Mucosa of descending colon (tissue), 3 donors: ENCODE data around the gene FHIT. TPM values are rescaled to one million over a fixed set of nuclear protein-coding genes. Genes with fewer than 3 reads are reported as not detected.

Experiments
- ATAC-seq: fragments of 200-7000 bp; cut with Tn5 transposase; one replicate; pipeline ENCODE4 v1.9.1; 2020; ENCODE audit warnings: mild to moderate bottlenecking, moderate library complexity
- DNase-seq, 3 donors: peaks; one replicate each; pipeline ENCODE4 v3.0.0-alpha.2; 2020
- H3K36me3 ChIP-seq: fragments of 200-600 bp; one replicate; pipeline ENCODE4 v1.8.0; 2021; ENCODE audit warnings: low read depth, mild to moderate bottlenecking
- H3K4me1 ChIP-seq: fragments of 200-600 bp; one replicate; pipeline ENCODE4 v1.8.0; 2021; ENCODE audit warnings: low read depth, mild to moderate bottlenecking
- H3K4me3 ChIP-seq: fragments of 200-600 bp; one replicate; pipeline ENCODE4 v1.8.0; 2021; ENCODE audit warnings: mild to moderate bottlenecking
- H3K9me3 ChIP-seq: fragments of 200-600 bp; one replicate; pipeline ENCODE4 v1.8.0; 2021; ENCODE audit warnings: mild to moderate bottlenecking
- intact Hi-C, 2 donors: fragments of 100-400 bp; cut with DNase I in 1 of 2; cut with micrococcal nuclease in 1 of 2; formaldehyde crosslinking; loops; one replicate each; pipeline versions ENCODE4 v1.11.0 to v1.11.1; 2022; cut with DNase I, micrococcal nuclease
- total RNA-seq, 3 donors: library from RNA; stranded (reverse); fragmentation: NEBNext Ultra II Directional in 2 of 3; extraction: Animal tissue kit (Norgen Biotek cat#: 25700) in 2 of 3; gene quantifications; one replicate each; pipeline versions ENCODE4 v1.2.1 to v1.2.4, GENCODE V29; 2021 to 2023
- TF ChIP-seq, protein P1 (sequence below): fragments of 200-600 bp; IDR thresholded peaks from one replicate; pipeline ENCODE4 v1.8.0; 2022; ENCODE audit warnings: antibody characterized with exemption, mild to moderate bottlenecking
- donor health status: DM: no; HTN: no; CAD: no; lungs with moderate emphysema.
- donor health status: DM: no; HTN: no; CAD: no.
- donor health status: DM: no; HTN: yes; CAD: no.

The FHIT gene
- total RNA-seq, 3 donors from 2014 or later = 8.9 to 20.7 (median 18.6) TPM

GRCh38 chr3:59754456-59755129 is 1496.7 kb downstream of the FHIT start:
- no peak for ATAC-seq
- DNase-seq = no peak
- Histone ChIP-seq H3K4me1 (no peaks in the 10 kb centered on the region), H3K9me3 (no peaks in the 10 kb centered on the region), H3K36me3 (no peaks in the 10 kb centered on the region), H3K4me3 (no peak overlapping the region)
- intact Hi-C loops = no loop called here
- TF ChIP-seq, protein P1, sequence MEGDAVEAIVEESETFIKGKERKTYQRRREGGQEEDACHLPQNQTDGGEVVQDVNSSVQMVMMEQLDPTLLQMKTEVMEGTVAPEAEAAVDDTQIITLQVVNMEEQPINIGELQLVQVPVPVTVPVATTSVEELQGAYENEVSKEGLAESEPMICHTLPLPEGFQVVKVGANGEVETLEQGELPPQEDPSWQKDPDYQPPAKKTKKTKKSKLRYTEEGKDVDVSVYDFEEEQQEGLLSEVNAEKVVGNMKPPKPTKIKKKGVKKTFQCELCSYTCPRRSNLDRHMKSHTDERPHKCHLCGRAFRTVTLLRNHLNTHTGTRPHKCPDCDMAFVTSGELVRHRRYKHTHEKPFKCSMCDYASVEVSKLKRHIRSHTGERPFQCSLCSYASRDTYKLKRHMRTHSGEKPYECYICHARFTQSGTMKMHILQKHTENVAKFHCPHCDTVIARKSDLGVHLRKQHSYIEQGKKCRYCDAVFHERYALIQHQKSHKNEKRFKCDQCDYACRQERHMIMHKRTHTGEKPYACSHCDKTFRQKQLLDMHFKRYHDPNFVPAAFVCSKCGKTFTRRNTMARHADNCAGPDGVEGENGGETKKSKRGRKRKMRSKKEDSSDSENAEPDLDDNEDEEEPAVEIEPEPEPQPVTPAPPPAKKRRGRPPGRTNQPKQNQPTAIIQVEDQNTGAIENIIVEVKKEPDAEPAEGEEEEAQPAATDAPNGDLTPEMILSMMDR = no peak

DNA sequence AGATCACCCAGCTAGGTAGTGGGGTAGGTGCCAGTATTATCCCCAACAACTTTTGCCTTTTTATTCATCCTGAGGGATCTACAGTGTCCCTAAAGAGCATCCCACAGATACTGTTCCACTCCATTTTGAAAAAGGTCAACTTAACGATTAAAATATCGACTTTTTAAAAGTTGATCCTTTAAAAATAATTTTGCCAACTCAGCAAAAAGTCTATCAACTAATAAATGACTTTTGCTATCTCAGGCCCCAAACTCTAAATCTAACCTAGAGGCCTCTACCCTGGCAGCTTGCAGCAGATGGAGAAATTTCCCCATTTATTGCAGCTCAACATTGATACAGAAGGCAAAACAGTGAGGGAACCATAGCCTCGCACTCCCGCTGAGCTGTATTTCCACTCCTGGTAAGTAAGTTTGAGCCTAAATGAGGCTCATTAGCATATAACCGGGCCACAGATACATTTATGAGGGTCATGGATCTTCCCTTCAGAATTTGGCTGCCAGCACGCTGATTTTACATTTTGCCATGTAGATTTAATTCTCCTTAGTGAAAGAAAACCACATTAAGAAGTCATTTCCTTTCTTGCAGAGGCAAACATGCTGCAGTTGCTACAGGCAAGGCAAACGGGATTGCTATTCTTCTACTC is 1497.3 kb downstream of the FHIT start:
- no peak for DNase-seq

DNA sequence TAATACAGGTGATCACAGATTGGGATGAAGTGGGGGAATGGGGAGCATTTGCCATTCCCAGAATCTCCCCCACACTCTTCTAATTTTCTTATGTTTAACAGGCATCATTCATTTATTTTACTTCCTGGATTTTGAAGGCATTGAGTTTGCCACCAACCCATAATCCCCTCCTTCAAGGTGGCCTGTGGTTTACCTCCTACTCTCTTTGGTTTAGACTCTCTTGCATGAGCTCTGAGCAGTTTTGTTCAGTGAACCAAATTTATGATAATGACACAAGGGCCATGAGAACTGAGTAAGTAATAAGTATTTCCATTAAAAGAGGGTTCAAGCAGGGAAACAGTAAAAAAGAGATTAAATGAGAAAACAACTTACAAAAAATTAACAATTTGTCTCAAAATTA is 1498.3 kb downstream of the FHIT start:
- no peak overlapping the region for H3K4me3 ChIP-seq
- H3K9me3 ChIP-seq = no peaks in the 10 kb centered on the region
- H3K36me3 ChIP-seq = no peaks in the 10 kb centered on the region
- intact Hi-C loops = no loop called here
- TF ChIP-seq, protein P1 = no peak
- H3K4me1 ChIP-seq = no peaks in the 10 kb centered on the region
- ATAC-seq (no peak), DNase-seq (no peak)

More for the DNA sequence above, 1497.3 kb downstream of the FHIT start:
- TF ChIP-seq, protein P1 = no peak
- ATAC-seq = no peak
- Histone ChIP-seq H3K36me3 (no peaks in the 10 kb centered on the region), H3K4me3 (no peak overlapping the region), H3K9me3 (no peaks in the 10 kb centered on the region), H3K4me1 (no peaks in the 10 kb centered on the region)
- intact Hi-C loops = no loop called here

GRCh38 chr3:59751606-59752005 is 1499.6 kb downstream of the FHIT start:
- intact Hi-C loops = no loop called here
- H3K4me3 ChIP-seq = no peak overlapping the region
- ATAC-seq = no peak
- H3K36me3 ChIP-seq = no peaks in the 10 kb centered on the region
- no peaks in the 10 kb centered on the region for H3K4me1 ChIP-seq
- TF ChIP-seq, protein P1 = no peak
- no peak for DNase-seq
- no peaks in the 10 kb centered on the region for H3K9me3 ChIP-seq

DNA sequence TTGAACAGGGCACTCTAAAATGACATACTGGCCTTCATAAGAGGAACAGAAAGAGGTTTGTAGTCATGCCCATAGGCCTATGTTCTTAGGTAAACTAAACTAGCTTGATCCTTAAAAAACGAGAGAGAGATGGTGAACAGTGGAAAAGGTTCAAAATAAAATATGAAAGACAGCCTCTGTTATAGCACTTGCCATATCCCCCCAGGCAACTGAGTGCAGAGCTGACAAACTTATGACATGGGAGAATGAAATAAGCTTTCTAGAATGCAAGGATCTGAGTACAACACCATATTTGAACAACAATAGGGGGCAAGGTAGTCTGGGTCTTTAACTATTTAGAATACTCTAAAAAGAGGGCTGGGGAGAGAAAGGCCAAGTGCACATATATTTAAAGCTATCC is 1500.9 kb downstream of the FHIT start:
- intact Hi-C loops = no loop called here
- TF ChIP-seq, protein P1 = no peak
- Histone ChIP-seq H3K4me3 (no peak overlapping the region), H3K36me3 (no peaks in the 10 kb centered on the region), H3K4me1 (no peaks in the 10 kb centered on the region), H3K9me3 (no peaks in the 10 kb centered on the region)
- DNase-seq = no peak
- ATAC-seq = no peak
